COLO829 (cell line): ENCODE measurements around the gene RASD2.

Experiments used
- DNase-seq: peaks from one replicate; pipeline ENCODE4 v3.0.0; 2012; ENCODE audit warnings: low spot score

RASD2 gene

GRCh38 chr22:35541254-35541748 is 670 bp downstream of the RASD2 start:
- DNase-seq: no peak

- no peak for DNase-seq
Observed at GRCh38 chr22:35542157-35542938, 1.7 kb downstream of the RASD2 start.

- DNase-seq: no peak
Observed at GRCh38 chr22:35542939-35543516, 2.4 kb downstream of the RASD2 start.

- no peak for DNase-seq
Observed at GRCh38 chr22:35543702-35544101, 3.1 kb downstream of the RASD2 start.

GRCh38 chr22:35544189-35544588 is 3.6 kb downstream of the RASD2 start:
- no peak for DNase-seq

- DNase-seq: no peak
Observed at GRCh38 chr22:35544827-35545226, 4.2 kb downstream of the RASD2 start.

GRCh38 chr22:35546886-35547285 is 6.3 kb downstream of the RASD2 start:
- DNase-seq: no peak

- no peak for DNase-seq
Observed at GRCh38 chr22:35547987-35548721, 7.5 kb downstream of the RASD2 start.

GRCh38 chr22:35548722-35549112 is 8.1 kb downstream of the RASD2 start:
- DNase-seq: no peak

- no peak for DNase-seq
Observed at GRCh38 chr22:35549328-35549727, 8.7 kb downstream of the RASD2 start.

GRCh38 chr22:35551549-35552177 is 11.0 kb downstream of the RASD2 start:
- DNase-seq: no peak

GRCh38 chr22:35552196-35552842 is 11.7 kb downstream of the RASD2 start:
- DNase-seq: peak; percentile 97

GRCh38 chr22:35552846-35553245 is 12.2 kb downstream of the RASD2 start:
- no peak for DNase-seq

GRCh38 chr22:35553341-35553740 is 12.7 kb downstream of the RASD2 start:
- no peak for DNase-seq

GRCh38 chr22:35554297-35554845 is 13.7 kb downstream of the RASD2 start:
- DNase-seq: no peak

GRCh38 chr22:35555483-35555890 is 14.9 kb downstream of the RASD2 start:
- DNase-seq: no peak

- no peak for DNase-seq
Observed at GRCh38 chr22:35555946-35556547, 15.4 kb downstream of the RASD2 start.

- DNase-seq: no peak
Observed at GRCh38 chr22:35556666-35557065, 16.0 kb downstream of the RASD2 start.

- no peak for DNase-seq
Observed at GRCh38 chr22:35558031-35558430, 17.4 kb downstream of the RASD2 start.

- no peak for DNase-seq
Observed at GRCh38 chr22:35558719-35559118, 18.1 kb downstream of the RASD2 start.

- no peak for DNase-seq
Observed at GRCh38 chr22:35559354-35560005, 18.8 kb downstream of the RASD2 start.
